ENCODE measurements around the gene ARRB1.
"Not testable (repeated sequence)": the region's sequence is repeated elsewhere in the genome, so short reads cannot be mapped to it uniquely, and the experiment has no call there.

The ARRB1 gene

DNA sequence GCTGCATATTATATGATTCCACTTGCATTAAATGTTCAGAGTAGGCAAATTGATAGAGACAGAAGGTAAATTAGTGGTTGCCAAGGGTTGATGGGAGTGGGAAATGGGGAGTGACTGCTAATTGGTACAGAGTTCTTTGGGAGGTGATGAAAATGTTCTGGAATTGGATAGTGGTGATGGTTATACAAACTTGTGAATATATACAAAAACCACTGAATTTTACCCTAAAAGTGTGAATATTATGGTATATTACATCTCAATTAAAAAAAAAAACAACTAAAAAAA lies 52.5 kb downstream of the ARRB1 start:
- DNase-seq (ENCODE audit: low spot score): no peak

GRCh38 chr11:75298191-75298975 lies 53.1 kb downstream of the ARRB1 start:
- no peak for DNase-seq (ENCODE audit: low spot score)

DNA sequence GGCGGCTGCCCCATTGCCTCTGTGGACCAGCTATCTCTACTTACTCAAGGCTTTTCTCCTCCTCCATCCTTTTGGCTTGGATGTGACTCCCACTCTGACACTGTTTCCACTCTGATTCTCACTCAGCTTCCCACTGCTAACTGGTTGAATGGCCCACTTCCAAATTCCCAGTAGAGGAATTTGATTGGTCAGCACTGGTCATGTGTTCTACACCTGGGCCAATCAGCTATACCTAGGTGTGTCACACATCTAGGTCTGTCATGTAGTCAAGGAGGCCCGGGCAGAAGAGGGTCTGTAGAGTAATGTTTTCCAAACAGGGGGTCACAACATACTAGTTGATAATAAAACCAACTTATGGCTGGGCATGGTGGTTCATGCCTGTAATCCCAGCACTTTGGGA lies 57.6 kb downstream of the ARRB1 start:
- no peak for DNase-seq (ENCODE audit: low spot score)

DNA sequence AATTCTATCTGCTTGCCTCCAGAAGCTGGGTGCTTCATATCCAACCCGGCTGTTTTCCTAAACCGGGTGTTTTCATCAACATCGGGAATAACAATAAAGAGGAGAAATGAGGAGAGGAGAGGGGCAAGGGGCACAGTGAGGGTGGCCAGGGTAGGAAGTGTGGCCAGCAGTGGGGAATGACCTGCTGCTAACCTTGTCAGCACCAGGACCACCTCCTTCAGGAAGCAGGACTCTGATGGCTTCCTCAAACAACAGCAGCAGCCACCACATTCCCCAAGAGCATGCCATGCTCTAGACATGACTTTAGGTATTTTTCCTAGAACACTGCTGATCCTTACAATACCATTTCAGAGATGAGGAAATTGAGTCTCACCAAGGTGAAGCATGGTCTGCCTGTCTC lies 58.5 kb downstream of the ARRB1 start:
- no peak for DNase-seq (ENCODE audit: low spot score)

GRCh38 chr11:75291741-75292140 lies 59.7 kb downstream of the ARRB1 start:
- no peak for DNase-seq (ENCODE audit: low spot score)

DNA sequence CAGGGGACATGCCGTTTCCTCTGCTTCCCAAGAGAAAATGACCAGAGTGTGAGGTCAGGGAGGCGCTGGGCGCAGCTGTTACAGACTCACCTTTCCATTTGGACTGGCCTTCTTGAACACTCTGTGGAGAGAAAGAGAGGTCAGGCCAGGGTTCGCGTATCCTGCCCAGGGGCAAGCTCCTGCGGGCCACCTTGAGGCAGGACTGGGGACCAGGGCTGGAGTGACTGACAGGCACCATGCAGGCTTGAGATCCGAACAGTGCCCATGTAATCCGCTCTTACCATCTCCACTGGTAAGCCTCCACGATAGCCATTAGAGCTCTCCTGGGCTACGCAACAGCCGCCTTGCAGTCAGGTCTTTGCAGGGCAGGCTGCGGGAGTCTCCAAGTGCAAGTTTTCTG lies 61.5 kb downstream of the ARRB1 start:
- DNase-seq (ENCODE audit: low spot score): no peak

- no peak for DNase-seq (ENCODE audit: low spot score)
Observed at GRCh38 chr11:75289511-75289760, 62.0 kb downstream of the ARRB1 start.

GRCh38 chr11:75287579-75287978 lies 63.9 kb downstream of the ARRB1 start:
- DNase-seq (ENCODE audit: low spot score): no peak

GRCh38 chr11:75286826-75287465 lies 64.5 kb downstream of the ARRB1 start:
- no peak for DNase-seq (ENCODE audit: low spot score)

GRCh38 chr11:75285776-75286360 lies 65.6 kb downstream of the ARRB1 start:
- DNase-seq (ENCODE audit: low spot score): no peak

GRCh38 chr11:75283391-75283931 lies 68.0 kb downstream of the ARRB1 start:
- DNase-seq (ENCODE audit: low spot score): no peak

DNA sequence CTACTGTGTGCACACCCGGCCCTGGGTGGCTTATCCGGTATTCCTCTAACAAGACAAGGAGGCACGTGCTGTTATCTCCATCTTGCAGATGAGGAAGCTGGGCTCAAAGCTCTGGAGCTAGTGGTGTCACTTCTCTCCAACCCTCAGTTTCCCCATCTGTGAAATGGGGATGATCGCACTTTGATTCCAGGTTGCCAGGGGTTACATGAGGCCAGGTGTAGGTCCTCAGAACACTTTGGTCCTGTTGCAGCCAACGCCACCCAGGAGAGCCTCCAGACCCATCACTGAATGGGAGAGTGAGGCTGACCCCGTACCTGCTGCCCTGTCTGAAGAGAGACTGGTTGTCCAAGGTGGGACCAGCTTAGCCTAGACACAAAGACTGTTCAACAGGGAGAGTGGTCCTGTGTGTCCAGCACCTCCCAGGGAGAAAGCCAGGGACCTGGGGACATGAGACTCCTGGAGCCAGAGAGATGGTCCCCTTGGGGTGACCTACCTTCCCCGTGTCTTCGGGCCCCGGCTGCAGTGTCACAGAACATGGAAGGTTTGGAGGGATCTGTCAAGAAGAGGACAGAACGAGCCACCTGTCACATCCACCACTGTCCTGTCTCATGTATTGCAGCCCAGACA lies 69.9 kb downstream of the ARRB1 start:
- no peak for DNase-seq (ENCODE audit: low spot score)

DNA sequence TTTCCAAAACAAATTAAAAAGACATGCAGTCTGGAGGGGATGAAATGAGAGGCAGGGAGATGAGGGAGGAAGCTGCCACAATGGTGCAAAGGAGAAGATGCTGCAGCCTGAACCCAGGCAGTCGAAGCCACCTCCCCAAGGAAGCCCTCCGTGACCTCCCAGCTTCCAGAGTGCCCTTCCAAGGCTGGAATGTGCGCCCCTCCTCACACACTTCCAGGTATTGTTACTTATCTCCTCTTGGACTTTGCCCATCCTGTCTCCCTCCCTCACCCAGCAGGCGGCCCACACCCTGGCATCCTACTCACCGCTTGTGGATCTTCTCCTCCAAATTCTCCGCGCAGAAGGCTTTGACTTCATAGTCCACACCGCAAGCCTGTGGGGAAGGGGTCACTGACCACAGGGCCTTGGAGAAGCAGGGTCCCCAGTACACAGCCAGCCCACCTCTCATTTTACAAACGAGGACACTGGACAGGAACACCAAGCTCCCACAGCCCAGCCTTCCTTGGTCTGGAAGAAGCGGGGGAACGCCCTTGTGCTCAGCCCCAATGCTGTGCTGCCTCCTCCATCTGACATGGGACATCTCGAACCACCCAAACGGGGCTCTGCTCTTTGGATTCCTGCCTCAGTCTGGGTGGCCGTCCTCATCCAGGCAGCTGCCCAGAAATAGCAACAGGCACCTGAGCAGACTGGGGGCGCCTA lies 70.5 kb downstream of the ARRB1 start:
- DNase-seq (ENCODE audit: low spot score): no peak

GRCh38 chr11:75280227-75280701 lies 71.2 kb downstream of the ARRB1 start:
- DNase-seq (ENCODE audit: low spot score): peak; percentile 90

DNA sequence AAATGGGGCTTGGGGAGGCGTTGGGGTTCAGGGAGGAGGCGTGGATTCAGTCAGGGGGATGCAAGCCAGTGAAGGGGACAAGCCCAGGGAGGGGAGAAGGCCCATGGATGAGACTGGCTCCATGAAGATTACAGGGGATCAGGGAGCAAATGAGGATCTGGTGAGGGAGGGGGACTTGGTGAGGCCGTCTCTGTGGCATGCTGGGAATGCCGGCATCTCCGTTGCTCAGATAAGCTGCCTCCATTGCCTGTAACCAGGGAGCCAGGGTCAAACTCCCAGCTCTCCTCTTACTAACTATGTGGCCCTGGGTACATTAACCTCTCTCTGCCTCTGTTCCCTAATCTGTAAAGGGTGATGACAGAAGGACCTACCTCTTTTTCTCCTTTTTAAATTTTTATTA lies 72.2 kb downstream of the ARRB1 start:
- DNase-seq (ENCODE audit: low spot score): no peak

DNA sequence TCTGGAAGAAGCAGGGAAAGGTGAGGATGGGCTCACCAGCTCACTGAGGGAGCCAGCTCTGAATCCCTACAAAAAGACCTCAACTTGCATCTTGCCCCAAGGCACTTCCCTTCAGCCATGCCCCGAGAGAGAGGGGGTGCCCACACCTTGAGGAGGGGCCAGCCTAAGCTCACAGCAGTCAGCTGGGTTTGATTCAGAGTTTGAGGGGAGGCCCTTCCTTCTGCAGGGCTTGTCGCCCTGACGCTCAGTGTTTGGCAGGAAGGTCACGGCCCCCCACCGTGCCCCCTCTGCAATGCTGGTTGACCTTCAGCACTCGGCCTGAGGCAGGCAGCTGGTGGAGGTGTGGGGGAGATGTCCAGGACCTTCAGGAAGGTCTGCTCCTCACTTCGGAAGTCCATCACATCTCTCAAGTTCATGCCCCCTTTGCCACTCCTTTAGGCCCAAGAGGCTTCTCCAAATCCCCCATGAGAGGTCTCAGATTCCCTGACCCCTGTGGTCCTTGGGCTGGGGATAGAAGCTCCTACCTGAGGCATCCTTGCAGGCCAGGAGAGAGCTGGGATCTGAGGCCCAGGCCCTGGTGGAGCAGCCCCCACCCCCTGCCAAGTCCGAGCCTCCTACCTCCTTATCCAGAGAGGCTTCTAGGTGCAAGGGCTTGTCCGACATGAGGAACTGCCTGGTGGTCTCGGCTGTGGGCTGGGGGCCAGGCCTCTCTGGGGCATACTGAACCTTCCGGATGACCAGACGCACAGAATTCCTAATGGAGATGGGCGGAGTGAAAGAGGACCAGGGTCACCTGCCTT lies 73.3 kb downstream of the ARRB1 start:
- no peak for DNase-seq (ENCODE audit: low spot score)

DNA sequence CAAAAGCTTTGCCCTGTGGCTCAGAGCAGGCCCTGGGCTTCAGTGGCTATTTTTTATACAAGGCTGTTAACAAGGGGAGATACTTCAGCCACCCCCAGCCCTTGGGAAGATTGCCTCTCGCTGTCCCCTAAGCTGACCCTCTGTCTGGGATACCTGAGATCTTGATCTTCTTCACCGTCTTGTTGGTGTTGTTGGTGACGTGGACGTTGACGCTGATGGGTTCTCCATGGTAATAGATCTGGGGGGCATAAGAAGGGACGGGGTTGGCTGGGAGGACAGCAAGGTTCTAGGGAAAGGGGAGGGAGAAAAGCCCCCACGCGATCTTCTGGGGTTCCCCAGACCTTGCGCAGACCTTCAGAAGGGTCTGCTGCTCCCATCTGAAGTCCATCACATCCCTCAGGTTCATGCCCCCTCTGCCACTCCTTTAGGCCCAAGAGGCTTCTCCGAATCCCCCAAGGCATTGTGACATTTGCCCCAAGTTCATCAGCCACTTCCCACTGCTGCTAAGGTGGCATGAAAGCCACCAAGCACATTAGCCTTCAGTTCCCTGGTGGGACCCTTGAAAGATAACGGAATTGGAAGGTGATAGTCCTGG lies 74.2 kb downstream of the ARRB1 start:
- no peak for DNase-seq (ENCODE audit: low spot score)

DNA sequence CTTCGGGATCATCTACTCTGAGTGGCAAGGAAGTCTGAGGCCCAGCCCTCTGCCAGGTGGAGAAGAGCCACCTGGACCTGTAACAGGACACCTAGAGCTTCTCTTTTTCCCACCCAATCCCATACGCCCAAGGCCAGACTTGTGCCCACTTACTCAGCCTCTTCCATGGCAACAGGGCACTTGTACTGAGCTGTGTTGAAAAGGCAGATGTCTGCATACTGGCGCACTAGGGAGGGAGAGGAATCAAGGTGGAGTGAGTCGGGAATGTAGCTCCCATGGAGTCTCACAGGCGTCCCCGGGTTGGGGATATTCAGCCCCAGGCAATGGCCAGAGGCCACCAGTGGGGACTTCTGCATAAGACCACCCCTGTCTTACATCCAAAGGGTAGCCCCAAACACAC lies 74.8 kb downstream of the ARRB1 start:
- no peak for DNase-seq (ENCODE audit: low spot score)

DNA sequence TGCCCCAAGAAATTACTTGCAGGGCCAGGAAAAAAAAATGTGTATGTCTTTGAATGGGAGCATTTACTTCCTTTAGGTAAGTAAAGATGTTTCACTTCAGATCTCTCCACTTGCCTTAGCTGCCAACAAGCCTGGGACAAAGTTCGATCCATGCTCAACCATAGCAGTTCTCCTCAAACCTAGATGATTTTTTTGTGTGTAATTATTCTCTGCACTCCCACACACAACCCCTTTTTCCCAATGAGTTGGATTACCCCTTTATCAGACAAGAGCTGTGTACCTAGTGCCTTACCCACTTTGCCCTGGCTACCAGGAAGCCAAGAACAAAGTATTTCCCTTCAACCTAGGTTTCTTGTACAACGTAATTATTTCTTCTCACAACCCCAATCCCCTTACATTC lies 75.3 kb downstream of the ARRB1 start:
- DNase-seq (ENCODE audit: low spot score): no peak

DNA sequence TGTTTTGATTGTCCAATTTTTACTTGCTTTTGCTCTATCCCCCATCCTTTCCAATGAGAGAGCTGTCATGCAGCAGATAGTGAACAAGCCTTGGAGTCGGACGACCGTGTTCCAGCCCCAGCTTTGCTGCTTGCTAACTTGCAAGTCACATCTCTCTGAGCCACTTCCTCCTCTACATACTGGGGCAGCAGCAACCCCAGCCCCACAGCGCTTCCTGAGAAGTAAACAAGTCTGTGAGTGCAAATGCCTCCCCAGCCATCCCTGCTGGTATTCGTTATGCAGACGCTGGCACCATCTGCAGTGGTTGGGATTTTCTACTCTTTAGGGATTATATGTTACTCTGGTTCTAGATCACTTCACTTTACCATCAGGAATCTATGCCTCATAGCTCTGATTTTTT lies 75.9 kb downstream of the ARRB1 start:
- DNase-seq (ENCODE audit: low spot score): no peak

GRCh38 chr11:75274716-75275115 lies 76.7 kb downstream of the ARRB1 start:
- not testable (repeated sequence) for DNase-seq (ENCODE audit: low spot score)

All from HuH-7.5 (cell line).